ENCODE data around the gene CYB561D1.
"Not testable (repeated sequence)": the region's sequence is repeated elsewhere in the genome, so short reads cannot be mapped to it uniquely, and the experiment has no call there.

The CYB561D1 gene

GRCh38 chr1:109493805-109494539, at the start of gene CYB561D1:
Gene CYB561D1 (plus strand): TSS chr1:109494094. CDS start chr1:109494140, 46 bp downstream.
- H3K4me3 ChIP-seq (ENCODE audit: low read length), result peak within 1 kb of the TSS; percentile 93
- H3K9me3 ChIP-seq (ENCODE audit: control insufficient read depth, low read length), result no peaks in the 10 kb centered on the region
- peaks cover 4% of the 10 kb centered on the region for H3K36me3 ChIP-seq (ENCODE audit: control insufficient read depth, insufficient read depth, low read length)
- no peaks in the 10 kb centered on the region for H3K27me3 ChIP-seq (ENCODE audit: control insufficient read depth, insufficient read depth, low read length)
- H3K9ac ChIP-seq (ENCODE audit: low read length), result peak within 1 kb of the TSS; percentile 73
- peaks cover 25% of the 10 kb centered on the region for H3K4me1 ChIP-seq (ENCODE audit: control insufficient read depth, insufficient read depth, low read length)

- H3K9ac ChIP-seq (ENCODE audit: low read length), result no peak overlapping the region
- H3K4me1 ChIP-seq (ENCODE audit: control insufficient read depth, insufficient read depth, low read length), result no peaks in the 10 kb centered on the region
- no peak overlapping the region for H3K4me3 ChIP-seq (ENCODE audit: low read length)
- H3K27me3 ChIP-seq (ENCODE audit: control insufficient read depth, insufficient read depth, low read length), result peaks cover 7% of the 10 kb centered on the region
- no peaks in the 10 kb centered on the region for H3K36me3 ChIP-seq (ENCODE audit: control insufficient read depth, insufficient read depth, low read length)
- no peaks in the 10 kb centered on the region for H3K9me3 ChIP-seq (ENCODE audit: control insufficient read depth, low read length)
These were observed 49.5 kb upstream of the CYB561D1 start for GRCh38 chr1:109444346-109444745.

GRCh38 chr1:109445949-109446695, 47.8 kb upstream of the CYB561D1 start:
- not testable (repeated sequence) for H3K36me3 ChIP-seq (ENCODE audit: control insufficient read depth, insufficient read depth, low read length); H3K4me1 ChIP-seq (ENCODE audit: control insufficient read depth, insufficient read depth, low read length); H3K4me3 ChIP-seq (ENCODE audit: low read length); H3K27me3 ChIP-seq (ENCODE audit: control insufficient read depth, insufficient read depth, low read length); H3K9me3 ChIP-seq (ENCODE audit: control insufficient read depth, low read length); H3K9ac ChIP-seq (ENCODE audit: low read length)

GRCh38 chr1:109447524-109447923, 46.4 kb upstream of the CYB561D1 start:
- H3K27me3 ChIP-seq (ENCODE audit: control insufficient read depth, insufficient read depth, low read length), result peaks cover 11% of the 10 kb centered on the region
- no peaks in the 10 kb centered on the region for H3K4me1 ChIP-seq (ENCODE audit: control insufficient read depth, insufficient read depth, low read length)
- H3K36me3 ChIP-seq (ENCODE audit: control insufficient read depth, insufficient read depth, low read length), result no peaks in the 10 kb centered on the region
- H3K9me3 ChIP-seq (ENCODE audit: control insufficient read depth, low read length), result no peaks in the 10 kb centered on the region
- H3K9ac ChIP-seq (ENCODE audit: low read length), result no peak overlapping the region
- H3K4me3 ChIP-seq (ENCODE audit: low read length), result no peak overlapping the region

GRCh38 chr1:109454497-109455133, 39.3 kb upstream of the CYB561D1 start:
- no peak overlapping the region for H3K4me3 ChIP-seq (ENCODE audit: low read length)
- peaks cover 4% of the 10 kb centered on the region for H3K27me3 ChIP-seq (ENCODE audit: control insufficient read depth, insufficient read depth, low read length)
- no peaks in the 10 kb centered on the region for H3K36me3 ChIP-seq (ENCODE audit: control insufficient read depth, insufficient read depth, low read length)
- no peaks in the 10 kb centered on the region for H3K4me1 ChIP-seq (ENCODE audit: control insufficient read depth, insufficient read depth, low read length)
- H3K9ac ChIP-seq (ENCODE audit: low read length), result no peak overlapping the region
- no peaks in the 10 kb centered on the region for H3K9me3 ChIP-seq (ENCODE audit: control insufficient read depth, low read length)

GRCh38 chr1:109457819-109458218, 36.1 kb upstream of the CYB561D1 start:
- Histone ChIP-seq H3K36me3 (ENCODE audit: control insufficient read depth, insufficient read depth, low read length) (no peaks in the 10 kb centered on the region), H3K4me1 (ENCODE audit: control insufficient read depth, insufficient read depth, low read length) (no peaks in the 10 kb centered on the region), H3K4me3 (ENCODE audit: low read length) (no peak overlapping the region), H3K27me3 (ENCODE audit: control insufficient read depth, insufficient read depth, low read length) (peaks cover 1% of the 10 kb centered on the region), H3K9ac (ENCODE audit: low read length) (no peak overlapping the region), H3K9me3 (ENCODE audit: control insufficient read depth, low read length) (no peaks in the 10 kb centered on the region)

GRCh38 chr1:109466125-109466451, 27.8 kb upstream of the CYB561D1 start:
- Histone ChIP-seq H3K4me3 (ENCODE audit: low read length) (peak overlapping the region; percentile 7), H3K36me3 (ENCODE audit: control insufficient read depth, insufficient read depth, low read length) (no peaks in the 10 kb centered on the region), H3K9me3 (ENCODE audit: control insufficient read depth, low read length) (no peaks in the 10 kb centered on the region), H3K9ac (ENCODE audit: low read length) (peak overlapping the region; percentile 26), H3K27me3 (ENCODE audit: control insufficient read depth, insufficient read depth, low read length) (peaks cover 42% of the 10 kb centered on the region), H3K4me1 (ENCODE audit: control insufficient read depth, insufficient read depth, low read length) (no peaks in the 10 kb centered on the region)

- no peaks in the 10 kb centered on the region for H3K4me1 ChIP-seq (ENCODE audit: control insufficient read depth, insufficient read depth, low read length)
- no peaks in the 10 kb centered on the region for H3K9me3 ChIP-seq (ENCODE audit: control insufficient read depth, low read length)
- H3K36me3 ChIP-seq (ENCODE audit: control insufficient read depth, insufficient read depth, low read length), result no peaks in the 10 kb centered on the region
- peaks cover 42% of the 10 kb centered on the region for H3K27me3 ChIP-seq (ENCODE audit: control insufficient read depth, insufficient read depth, low read length)
- H3K9ac ChIP-seq (ENCODE audit: low read length), result peak within 1 kb of the TSS; percentile 26
- H3K4me3 ChIP-seq (ENCODE audit: low read length), result peak within 1 kb of the TSS; percentile 7
These were observed 27.2 kb upstream of the CYB561D1 start, which contains the start of gene SYPL2 for GRCh38 chr1:109466452-109467300. Gene SYPL2 (plus strand): TSS chr1:109466546. CDS start chr1:109466844, 298 bp downstream.

GRCh38 chr1:109467301-109467777, 26.6 kb upstream of the CYB561D1 start:
- H3K4me1 ChIP-seq (ENCODE audit: control insufficient read depth, insufficient read depth, low read length), result no peaks in the 10 kb centered on the region
- no peaks in the 10 kb centered on the region for H3K36me3 ChIP-seq (ENCODE audit: control insufficient read depth, insufficient read depth, low read length)
- no peak overlapping the region for H3K9ac ChIP-seq (ENCODE audit: low read length)
- H3K9me3 ChIP-seq (ENCODE audit: control insufficient read depth, low read length), result no peaks in the 10 kb centered on the region
- peaks cover 44% of the 10 kb centered on the region for H3K27me3 ChIP-seq (ENCODE audit: control insufficient read depth, insufficient read depth, low read length)
- H3K4me3 ChIP-seq (ENCODE audit: low read length), result no peak overlapping the region

GRCh38 chr1:109468061-109468460, 25.8 kb upstream of the CYB561D1 start:
- no peak overlapping the region for H3K4me3 ChIP-seq (ENCODE audit: low read length)
- H3K27me3 ChIP-seq (ENCODE audit: control insufficient read depth, insufficient read depth, low read length), result peaks cover 40% of the 10 kb centered on the region
- no peaks in the 10 kb centered on the region for H3K36me3 ChIP-seq (ENCODE audit: control insufficient read depth, insufficient read depth, low read length)
- H3K9ac ChIP-seq (ENCODE audit: low read length), result no peak overlapping the region
- H3K9me3 ChIP-seq (ENCODE audit: control insufficient read depth, low read length), result no peaks in the 10 kb centered on the region
- H3K4me1 ChIP-seq (ENCODE audit: control insufficient read depth, insufficient read depth, low read length), result no peaks in the 10 kb centered on the region

GRCh38 chr1:109468903-109469302, 25.0 kb upstream of the CYB561D1 start:
- Histone ChIP-seq H3K36me3 (ENCODE audit: control insufficient read depth, insufficient read depth, low read length) (no peaks in the 10 kb centered on the region), H3K4me3 (ENCODE audit: low read length) (no peak overlapping the region), H3K27me3 (ENCODE audit: control insufficient read depth, insufficient read depth, low read length) (peaks cover 36% of the 10 kb centered on the region), H3K9ac (ENCODE audit: low read length) (no peak overlapping the region), H3K9me3 (ENCODE audit: control insufficient read depth, low read length) (no peaks in the 10 kb centered on the region), H3K4me1 (ENCODE audit: control insufficient read depth, insufficient read depth, low read length) (no peaks in the 10 kb centered on the region)

Data from mucosa of stomach (tissue), 1 donor.